ENCODE data around the gene ST6GAL1.

Gene ST6GAL1

GRCh38 chr3:186917512-186918312 lies 12.6 kb upstream of the ST6GAL1 start:
- DNase-seq = no peak

- DNase-seq = no peak
These were observed 10.0 kb upstream of the ST6GAL1 start for GRCh38 chr3:186920301-186920700.

GRCh38 chr3:186920796-186921195 lies 9.5 kb upstream of the ST6GAL1 start:
- DNase-seq = no peak

- DNase-seq = no peak
These were observed 8.7 kb upstream of the ST6GAL1 start for GRCh38 chr3:186921578-186921977.

GRCh38 chr3:186922224-186922623 lies 8.1 kb upstream of the ST6GAL1 start:
- DNase-seq = no peak

GRCh38 chr3:186922790-186923189 lies 7.5 kb upstream of the ST6GAL1 start:
- no peak for DNase-seq

- DNase-seq = no peak
These were observed 7.1 kb upstream of the ST6GAL1 start for GRCh38 chr3:186923241-186923640.

GRCh38 chr3:186925826-186926225 lies 4.5 kb upstream of the ST6GAL1 start:
- no peak for DNase-seq

- no peak for DNase-seq
These were observed 1.1 kb upstream of the ST6GAL1 start for GRCh38 chr3:186929186-186929585.

GRCh38 chr3:186929685-186930084 lies 641 bp upstream of the ST6GAL1 start:
- no peak for DNase-seq

- peak; percentile 45 to 88 for DNase-seq
These were observed 560 bp downstream of the ST6GAL1 start for GRCh38 chr3:186930641-186931531.

- peak; percentile 8 to 45 for DNase-seq
These were observed 1.4 kb downstream of the ST6GAL1 start for GRCh38 chr3:186931532-186932280.

- DNase-seq = peak in 1 of 2 donors; percentile 80
These were observed 2.2 kb downstream of the ST6GAL1 start for GRCh38 chr3:186932281-186933181.

GRCh38 chr3:186933816-186934215 lies 3.5 kb downstream of the ST6GAL1 start:
- peak in 1 of 2 donors; percentile 39 for DNase-seq

GRCh38 chr3:186935133-186935532 lies 4.8 kb downstream of the ST6GAL1 start:
- no peak for DNase-seq

GRCh38 chr3:186937017-186937875 lies 6.9 kb downstream of the ST6GAL1 start:
- no peak for DNase-seq

- DNase-seq = no peak
These were observed 8.4 kb downstream of the ST6GAL1 start for GRCh38 chr3:186938716-186939115.

- DNase-seq = no peak
These were observed 9.2 kb downstream of the ST6GAL1 start for GRCh38 chr3:186939536-186939935.

GRCh38 chr3:186940967-186941366 lies 10.6 kb downstream of the ST6GAL1 start:
- DNase-seq = no peak

GRCh38 chr3:186942168-186942567 lies 11.8 kb downstream of the ST6GAL1 start:
- no peak for DNase-seq

GRCh38 chr3:186945255-186945823 lies 15.0 kb downstream of the ST6GAL1 start:
- no peak for DNase-seq
